Effector memory CD8-positive, alpha-beta T cell (primary cell): ENCODE data around the gene MYOC.
"Not testable (repeated sequence)": the region's sequence is repeated elsewhere in the genome, so short reads cannot be mapped to it uniquely, and the experiment has no call there.

Experiments
- ATAC-seq: fragments of 150-1000 bp; cut with Tn5 transposase; replicated peaks from 2 replicates; pipeline ENCODE4 v1.10.0; 2021; ENCODE audit warnings: mild to moderate bottlenecking, moderate library complexity
- DNase-seq, 3 experiments: peaks; one replicate each; pipeline ENCODE4 v3.0.0; 2021
- H3K27ac Mint-ChIP-seq, 2 donors: one replicate each; pipeline ENCODE4 v1.8.0; 2022; ENCODE audit warnings: mild to moderate bottlenecking in 2 of 2, mixed read lengths in 2 of 2, moderate library complexity in 2 of 2
- H3K27me3 Mint-ChIP-seq, 2 donors: one replicate each; pipeline ENCODE4 v1.8.0; 2022; ENCODE audit warnings: mixed read lengths in 2 of 2
- H3K36me3 Mint-ChIP-seq: one replicate; pipeline ENCODE4 v1.8.0; 2022; ENCODE audit warnings: mild to moderate bottlenecking, moderate library complexity, mixed read lengths; ENCODE audit not compliant: insufficient read depth
- H3K4me1 Mint-ChIP-seq, 2 donors: one replicate each; pipeline ENCODE4 v1.8.0; 2022; ENCODE audit warnings: low read depth in 2 of 2, mixed read lengths in 2 of 2
- H3K4me3 Mint-ChIP-seq, 2 donors: one replicate each; pipeline ENCODE4 v1.8.0; 2022; ENCODE audit warnings: mild to moderate bottlenecking in 2 of 2, mixed read lengths in 2 of 2, moderate library complexity in 2 of 2
- H3K9me3 Mint-ChIP-seq, 2 donors: one replicate each; pipeline ENCODE4 v1.8.0; 2022; ENCODE audit warnings: mixed read lengths in 2 of 2
- total RNA-seq, 9 experiments: gene quantifications; one replicate each; lab custom pipeline; 2026; lab: John Stamatoyannopoulos, UW

MYOC gene
- total RNA-seq: 0 to 0.10 (median 0) reads per million in 9 experiments

GRCh38 chr1:171652234-171652822 lies at the start of gene MYOC:
TSS of gene MYOC (minus strand) at chr1:171652688. CDS start at chr1:171652611, 77 bp downstream.
- Mint-ChIP-seq H3K27me3 (peaks cover 44 to 63% of the 10 kb centered on the region in 2 donors), H3K4me1 (peaks cover 7 to 9% of the 10 kb centered on the region in 2 donors), H3K36me3 (peaks cover 3% of the 10 kb centered on the region), H3K27ac (no peak within 1 kb of the TSS), H3K9me3 (no peaks in the 10 kb centered on the region), H3K4me3 (no peak within 1 kb of the TSS)
- DNase-seq (no peak), ATAC-seq (no peak)

DNA sequence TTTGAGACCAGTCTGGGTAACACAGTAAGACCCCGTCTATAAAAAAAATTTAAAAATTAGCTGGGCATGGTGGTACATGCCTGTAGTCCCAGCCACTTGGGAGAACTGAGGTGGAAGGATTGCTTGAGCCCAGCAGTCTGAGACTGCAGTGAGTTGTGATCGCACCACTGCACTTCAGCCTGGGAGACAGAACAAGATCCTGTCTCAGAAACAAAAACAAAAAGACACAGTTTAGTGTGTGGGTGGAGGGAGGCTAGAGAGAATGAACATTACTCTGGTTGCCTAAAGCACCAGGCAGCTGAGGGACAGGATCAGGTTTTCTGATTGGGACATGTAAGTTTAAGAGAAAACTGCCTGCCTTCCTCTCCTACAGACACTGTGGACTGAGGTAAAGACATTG lies 47.0 kb upstream of the MYOC start:
- Mint-ChIP-seq H3K9me3 (peaks cover 3 to 13% of the 10 kb centered on the region in 2 donors), H3K36me3 (peaks cover 32% of the 10 kb centered on the region), H3K4me1 (no peaks in the 10 kb centered on the region), H3K27ac (no peak overlapping the region), H3K4me3 (no peak overlapping the region), H3K27me3 (no peaks in the 10 kb centered on the region)
- DNase-seq (no peak), ATAC-seq (no peak)

- ATAC-seq, H3K4me3 Mint-ChIP-seq, DNase-seq, H3K27me3 Mint-ChIP-seq, H3K4me1 Mint-ChIP-seq, H3K27ac Mint-ChIP-seq, H3K36me3 Mint-ChIP-seq: not testable (repeated sequence)
- H3K9me3 Mint-ChIP-seq: peaks cover 3 to 13% of the 10 kb centered on the region in 2 donors
Observed at GRCh38 chr1:171695772-171696171, 43.3 kb upstream of the MYOC start.

GRCh38 chr1:171693541-171693940 lies 41.1 kb upstream of the MYOC start:
- peaks cover 3 to 13% of the 10 kb centered on the region in 2 donors for H3K9me3 Mint-ChIP-seq
- not testable (repeated sequence) for H3K27me3 Mint-ChIP-seq

DNA sequence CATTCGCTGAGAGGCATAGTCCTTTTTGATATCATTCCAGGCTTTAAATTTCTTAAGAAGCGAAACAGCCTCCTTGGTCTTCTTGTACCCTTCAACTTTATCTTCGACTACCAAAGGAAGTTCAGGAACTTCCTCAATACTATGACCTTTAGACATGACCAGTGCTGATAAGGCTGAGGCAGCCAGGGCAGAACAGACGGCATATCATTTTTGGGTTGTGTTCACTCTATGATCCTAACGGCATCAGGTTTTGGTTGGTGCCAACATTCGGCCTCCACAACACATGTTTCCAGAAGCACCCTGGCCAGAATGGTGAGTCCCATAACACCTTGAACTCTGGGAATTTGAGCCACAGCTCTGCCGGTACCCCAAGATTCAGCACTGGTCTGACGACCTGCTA lies 31.4 kb upstream of the MYOC start:
- H3K9me3 Mint-ChIP-seq: peaks cover 0 to 9% of the 10 kb centered on the region in 2 donors
- no peak for ATAC-seq
- no peak overlapping the region for H3K4me3 Mint-ChIP-seq
- H3K27me3 Mint-ChIP-seq: peaks cover 6 to 36% of the 10 kb centered on the region in 2 donors
- no peaks in the 10 kb centered on the region for H3K36me3 Mint-ChIP-seq
- DNase-seq: no peak
- no peak overlapping the region for H3K27ac Mint-ChIP-seq
- no peaks in the 10 kb centered on the region for H3K4me1 Mint-ChIP-seq

More at GRCh38 chr1:171693541-171693940, 41.1 kb upstream of the MYOC start:
- not testable (repeated sequence) for H3K4me1 Mint-ChIP-seq, H3K36me3 Mint-ChIP-seq, DNase-seq, ATAC-seq, H3K27ac Mint-ChIP-seq, H3K4me3 Mint-ChIP-seq

DNA sequence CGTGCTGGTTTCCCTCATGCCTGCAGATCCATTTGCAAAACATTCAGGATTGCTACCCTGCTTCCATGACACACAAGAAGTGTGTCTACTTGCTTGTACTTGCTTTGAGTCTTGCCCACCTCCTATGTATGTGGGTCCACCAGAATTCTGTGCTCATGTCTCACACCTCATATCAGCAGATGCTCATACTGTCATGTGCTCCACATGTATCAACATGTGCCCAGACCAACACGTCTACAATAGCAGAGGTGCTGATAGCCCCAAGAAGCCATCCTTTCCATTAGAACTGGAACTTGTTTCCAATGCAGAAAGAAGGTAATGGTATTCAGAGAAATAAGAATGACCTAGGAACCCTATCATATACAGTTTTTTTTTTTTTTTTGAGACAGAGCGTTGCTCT lies 27.9 kb upstream of the MYOC start:
- no peak for ATAC-seq
- Mint-ChIP-seq H3K4me3 (no peak overlapping the region), H3K27me3 (peaks cover 12 to 39% of the 10 kb centered on the region in 2 donors), H3K4me1 (no peaks in the 10 kb centered on the region), H3K9me3 (no peaks in the 10 kb centered on the region), H3K27ac (no peak overlapping the region), H3K36me3 (no peaks in the 10 kb centered on the region)
- no peak for DNase-seq

- no peak overlapping the region for H3K4me3 Mint-ChIP-seq
- no peak for ATAC-seq
- no peak for DNase-seq
- no peaks in the 10 kb centered on the region for H3K4me1 Mint-ChIP-seq
- H3K9me3 Mint-ChIP-seq: no peaks in the 10 kb centered on the region
- H3K27ac Mint-ChIP-seq: no peak overlapping the region
- H3K27me3 Mint-ChIP-seq: peaks cover 6 to 10% of the 10 kb centered on the region in 2 donors
- no peaks in the 10 kb centered on the region for H3K36me3 Mint-ChIP-seq
Observed at GRCh38 chr1:171676823-171677222, 24.3 kb upstream of the MYOC start.

DNA sequence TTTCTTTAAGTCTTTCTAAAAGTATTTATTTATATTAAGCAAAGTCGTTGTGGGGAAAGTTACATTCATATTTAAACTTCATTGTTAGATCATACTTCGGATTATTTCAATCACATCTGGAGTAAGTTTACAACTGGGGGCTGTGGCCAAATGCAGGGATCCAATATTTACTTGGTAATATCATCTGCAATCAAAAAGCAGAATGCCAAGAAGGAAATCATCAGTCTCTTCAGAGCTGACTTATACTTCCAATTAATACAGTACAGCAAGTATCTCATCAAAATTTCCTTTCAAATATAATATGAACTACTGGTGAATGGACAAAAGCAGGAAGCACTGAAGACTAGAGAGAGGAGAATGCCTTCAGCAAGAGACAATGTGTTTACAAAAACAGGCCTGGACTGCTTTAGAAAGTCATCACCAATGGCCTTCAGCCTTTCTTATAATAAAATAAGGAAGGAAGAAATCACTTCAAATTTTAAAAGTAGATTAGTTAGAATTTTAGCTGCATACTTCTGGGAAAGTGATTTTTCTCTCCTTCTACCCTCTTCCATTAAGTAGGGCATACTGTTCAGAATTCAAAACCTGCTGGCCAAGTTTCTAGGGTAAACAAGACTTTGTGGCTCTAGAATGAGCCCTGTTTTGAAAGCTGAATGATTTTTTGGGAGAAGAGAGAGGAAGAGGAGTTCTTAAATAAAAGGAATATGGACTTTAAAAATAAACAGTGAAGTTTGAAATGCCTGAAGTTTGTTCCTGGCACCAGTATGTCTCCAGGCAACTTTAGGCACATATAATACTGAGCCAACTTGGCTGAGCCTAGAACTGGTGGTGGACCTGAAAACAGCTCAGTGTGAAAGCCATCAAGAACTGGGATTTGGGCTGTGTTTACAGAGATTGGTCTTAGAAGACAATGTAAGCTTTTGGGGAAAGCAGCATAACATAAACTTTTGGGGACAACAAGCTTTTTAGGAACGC lies 22.2 kb upstream of the MYOC start:
- Mint-ChIP-seq H3K27ac (no peak overlapping the region), H3K36me3 (no peaks in the 10 kb centered on the region), H3K4me1 (no peaks in the 10 kb centered on the region), H3K4me3 (no peak overlapping the region), H3K27me3 (peaks cover 6 to 21% of the 10 kb centered on the region in 2 donors), H3K9me3 (no peaks in the 10 kb centered on the region)
- DNase-seq: no peak
- ATAC-seq: no peak

- no peaks in the 10 kb centered on the region for H3K4me1 Mint-ChIP-seq
- H3K36me3 Mint-ChIP-seq: no peaks in the 10 kb centered on the region
- H3K27ac Mint-ChIP-seq: no peak overlapping the region
- no peak overlapping the region for H3K4me3 Mint-ChIP-seq
- DNase-seq: no peak
- ATAC-seq: no peak
- H3K27me3 Mint-ChIP-seq: peaks cover 5 to 14% of the 10 kb centered on the region in 2 donors
- no peaks in the 10 kb centered on the region for H3K9me3 Mint-ChIP-seq
Observed at GRCh38 chr1:171670739-171671138, 18.3 kb upstream of the MYOC start.

DNA sequence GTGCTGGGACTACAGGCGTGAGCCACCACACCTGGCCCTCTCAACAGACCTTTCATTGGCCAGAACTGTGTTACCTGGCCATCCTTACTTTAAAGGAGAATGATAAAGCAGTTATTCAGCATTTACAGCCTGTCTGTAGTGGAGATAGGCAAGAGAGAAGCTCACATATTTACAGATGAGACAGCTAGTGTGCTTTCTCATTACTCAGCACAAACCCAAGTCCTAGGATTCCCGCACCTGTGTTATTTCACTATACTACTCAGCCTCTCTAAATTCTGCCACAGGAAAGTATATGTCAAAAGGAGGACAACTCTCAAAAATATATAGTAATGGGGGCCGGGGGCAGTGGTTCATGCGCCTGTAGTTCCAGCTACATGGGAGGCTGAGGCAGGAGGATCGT lies 15.9 kb upstream of the MYOC start:
- H3K27me3 Mint-ChIP-seq: peaks cover 14 to 25% of the 10 kb centered on the region in 2 donors

GRCh38 chr1:171666114-171666769 lies 13.8 kb upstream of the MYOC start:
- no peak for ATAC-seq
- no peaks in the 10 kb centered on the region for H3K4me1 Mint-ChIP-seq
- H3K27me3 Mint-ChIP-seq: peaks cover 14 to 22% of the 10 kb centered on the region in 2 donors
- no peak for DNase-seq
- no peak overlapping the region for H3K4me3 Mint-ChIP-seq
- H3K36me3 Mint-ChIP-seq: no peaks in the 10 kb centered on the region
- H3K9me3 Mint-ChIP-seq: no peaks in the 10 kb centered on the region
- no peak overlapping the region for H3K27ac Mint-ChIP-seq

More for the DNA sequence above, 15.9 kb upstream of the MYOC start:
- H3K36me3 Mint-ChIP-seq: no peaks in the 10 kb centered on the region
- no peaks in the 10 kb centered on the region for H3K9me3 Mint-ChIP-seq
- ATAC-seq (no peak), DNase-seq (no peak)
- H3K27ac Mint-ChIP-seq: no peak overlapping the region
- H3K4me3 Mint-ChIP-seq: no peak overlapping the region
- H3K4me1 Mint-ChIP-seq: no peaks in the 10 kb centered on the region

DNA sequence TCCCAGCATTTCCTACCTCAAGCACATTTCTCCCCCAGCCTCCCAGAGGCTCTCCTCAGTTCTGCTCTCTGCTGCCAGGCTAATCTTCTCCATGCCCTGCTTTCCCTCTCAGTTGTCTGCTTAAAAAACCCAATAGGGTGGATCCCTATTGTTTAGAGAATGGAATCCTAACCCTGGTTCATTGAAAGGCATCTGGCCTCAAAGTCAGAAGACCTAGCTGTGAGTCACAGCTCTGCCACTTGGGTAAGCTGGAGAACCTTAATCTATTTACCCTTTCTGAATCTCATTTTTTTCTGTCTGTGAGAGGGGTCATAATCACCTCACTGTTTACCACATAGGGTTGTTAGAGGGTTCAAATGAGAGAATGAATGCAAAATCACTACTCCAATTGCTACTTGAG lies 12.5 kb upstream of the MYOC start:
- H3K9me3 Mint-ChIP-seq: no peaks in the 10 kb centered on the region
- ATAC-seq: no peak
- no peak overlapping the region for H3K27ac Mint-ChIP-seq
- H3K27me3 Mint-ChIP-seq: peaks cover 14 to 16% of the 10 kb centered on the region in 2 donors
- no peaks in the 10 kb centered on the region for H3K4me1 Mint-ChIP-seq
- no peak overlapping the region for H3K4me3 Mint-ChIP-seq
- no peak for DNase-seq
- H3K36me3 Mint-ChIP-seq: no peaks in the 10 kb centered on the region

GRCh38 chr1:171663854-171664575 lies 11.5 kb upstream of the MYOC start:
- ATAC-seq (no peak), DNase-seq (no peak)
- Mint-ChIP-seq H3K36me3 (no peaks in the 10 kb centered on the region), H3K9me3 (no peaks in the 10 kb centered on the region), H3K27me3 (peaks cover 11 to 14% of the 10 kb centered on the region in 2 donors), H3K4me3 (no peak overlapping the region), H3K4me1 (no peaks in the 10 kb centered on the region), H3K27ac (no peak overlapping the region)
